GM12875 (cell line): Measurements from ENCODE around the gene GALNT9.

Experiments used
- H3K4me3 ChIP-seq: one replicate; pipeline ENCODE4 v1.5.1; 2011; ENCODE audit warnings: low read depth, low read length, control low read depth
- TF ChIP-seq, protein P1 (sequence below): IDR thresholded peaks from 2 replicates; pipeline ENCODE4 v1.5.1; 2011; ENCODE audit warnings: low read depth, mild to moderate bottlenecking, control low read depth, inconsistent platforms, low read length, moderate library complexity, borderline replicate concordance; ENCODE audit not compliant: insufficient read depth

The GALNT9 gene

DNA sequence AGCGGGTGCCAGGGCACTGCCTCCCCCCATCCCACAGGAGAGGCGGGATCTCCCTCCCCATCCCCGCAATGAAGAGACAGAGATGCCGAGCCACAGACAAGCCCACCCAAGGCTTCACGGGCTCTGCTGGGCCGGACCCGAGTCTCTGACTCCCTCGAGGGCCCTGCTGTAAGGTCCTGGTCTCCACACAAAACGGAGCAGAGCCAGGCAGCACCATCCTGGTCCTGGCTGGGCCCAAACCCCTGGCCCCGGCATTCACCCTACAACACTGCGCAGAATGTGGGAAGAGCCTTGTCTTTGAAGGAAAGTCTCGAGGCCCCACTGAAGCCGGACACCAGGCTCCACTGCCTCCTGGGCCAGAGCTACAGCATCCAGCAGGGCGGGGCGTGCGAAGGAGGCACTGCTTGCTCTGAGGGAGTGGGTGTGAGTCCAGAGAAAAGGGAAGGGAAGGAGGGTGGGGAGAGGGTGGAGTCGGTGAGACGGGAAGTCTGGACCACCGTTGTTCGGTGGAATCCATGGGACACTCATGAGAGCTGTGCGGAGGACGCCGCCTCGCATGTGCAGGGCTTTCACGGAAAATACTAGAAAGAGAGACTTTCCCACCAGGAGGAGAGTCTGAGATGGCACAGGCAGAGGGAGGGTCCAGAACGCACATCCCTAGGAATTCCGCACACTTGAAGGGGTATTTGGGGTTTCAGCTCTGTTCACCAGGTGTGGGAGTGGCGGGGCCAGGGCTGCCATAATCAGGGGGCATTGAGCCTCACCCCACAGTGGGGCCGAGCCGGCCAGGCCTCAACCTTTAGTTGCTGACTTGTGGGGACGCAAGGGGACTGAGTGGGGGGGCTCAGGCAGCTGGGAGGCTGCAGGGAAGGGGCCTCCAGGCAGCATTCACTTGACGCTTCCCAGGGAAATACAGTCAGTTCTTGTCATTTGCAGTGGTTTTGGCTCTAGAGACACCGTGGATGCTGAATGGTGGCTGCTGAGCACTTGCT, 36.8 kb downstream of the GALNT9 start:
- H3K4me3 ChIP-seq, result no peak overlapping the region
- TF ChIP-seq, protein P1, sequence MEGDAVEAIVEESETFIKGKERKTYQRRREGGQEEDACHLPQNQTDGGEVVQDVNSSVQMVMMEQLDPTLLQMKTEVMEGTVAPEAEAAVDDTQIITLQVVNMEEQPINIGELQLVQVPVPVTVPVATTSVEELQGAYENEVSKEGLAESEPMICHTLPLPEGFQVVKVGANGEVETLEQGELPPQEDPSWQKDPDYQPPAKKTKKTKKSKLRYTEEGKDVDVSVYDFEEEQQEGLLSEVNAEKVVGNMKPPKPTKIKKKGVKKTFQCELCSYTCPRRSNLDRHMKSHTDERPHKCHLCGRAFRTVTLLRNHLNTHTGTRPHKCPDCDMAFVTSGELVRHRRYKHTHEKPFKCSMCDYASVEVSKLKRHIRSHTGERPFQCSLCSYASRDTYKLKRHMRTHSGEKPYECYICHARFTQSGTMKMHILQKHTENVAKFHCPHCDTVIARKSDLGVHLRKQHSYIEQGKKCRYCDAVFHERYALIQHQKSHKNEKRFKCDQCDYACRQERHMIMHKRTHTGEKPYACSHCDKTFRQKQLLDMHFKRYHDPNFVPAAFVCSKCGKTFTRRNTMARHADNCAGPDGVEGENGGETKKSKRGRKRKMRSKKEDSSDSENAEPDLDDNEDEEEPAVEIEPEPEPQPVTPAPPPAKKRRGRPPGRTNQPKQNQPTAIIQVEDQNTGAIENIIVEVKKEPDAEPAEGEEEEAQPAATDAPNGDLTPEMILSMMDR, result no peak

DNA sequence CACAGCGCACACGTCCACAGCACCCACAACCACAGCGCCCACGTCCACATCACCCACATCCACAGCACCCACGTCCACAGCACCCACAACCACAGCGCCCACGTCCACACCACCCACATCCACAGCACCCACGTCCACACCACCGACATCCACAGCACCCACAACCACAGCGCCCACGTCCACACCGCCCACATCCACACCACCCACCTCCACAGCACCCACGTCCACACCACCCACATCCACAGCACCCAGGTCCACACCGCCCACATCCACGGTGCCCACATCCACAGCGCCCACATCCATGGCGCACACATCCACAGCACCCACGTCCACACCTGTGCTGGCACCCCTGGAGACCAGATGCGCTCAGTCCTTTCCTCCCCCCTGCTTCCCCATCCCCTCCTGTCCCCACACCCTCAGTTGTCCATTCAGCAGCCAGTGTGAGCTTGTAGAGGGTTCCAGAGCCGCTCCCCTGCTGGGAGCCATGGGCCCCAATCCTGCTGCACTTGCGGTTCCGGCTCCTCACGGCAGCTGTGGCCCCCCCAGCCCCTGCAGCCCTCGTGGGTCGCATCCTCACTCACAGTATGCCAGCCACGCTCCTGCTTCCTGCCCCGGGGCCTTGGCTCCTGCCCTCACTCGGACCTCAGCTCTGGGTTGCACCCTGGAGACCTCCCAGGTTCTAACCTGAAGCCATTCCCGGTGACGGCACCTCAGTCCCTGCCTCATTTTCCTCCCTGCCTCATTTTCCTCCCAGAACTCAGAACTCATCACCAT, 37.8 kb downstream of the GALNT9 start:
- no peak overlapping the region for H3K4me3 ChIP-seq
- TF ChIP-seq, protein P1, result no peak

DNA sequence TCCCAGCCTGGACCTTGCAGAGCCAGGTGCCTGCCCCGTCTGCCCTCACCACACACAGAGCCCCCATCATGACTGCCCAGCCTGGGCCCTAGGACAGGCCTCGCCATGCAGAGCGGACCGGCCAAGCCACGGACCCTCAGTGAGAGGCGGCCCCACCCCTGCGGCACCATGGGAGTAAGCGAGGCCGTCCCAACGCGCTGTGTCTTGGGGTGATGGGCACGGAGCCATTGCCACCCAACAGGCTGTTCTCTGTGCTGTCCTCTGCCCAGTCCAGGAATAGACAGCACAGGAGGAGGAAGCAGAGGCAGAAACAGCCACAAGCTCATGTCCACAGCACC, 39.2 kb downstream of the GALNT9 start:
- no peak overlapping the region for H3K4me3 ChIP-seq
- TF ChIP-seq, protein P1, result no peak

DNA sequence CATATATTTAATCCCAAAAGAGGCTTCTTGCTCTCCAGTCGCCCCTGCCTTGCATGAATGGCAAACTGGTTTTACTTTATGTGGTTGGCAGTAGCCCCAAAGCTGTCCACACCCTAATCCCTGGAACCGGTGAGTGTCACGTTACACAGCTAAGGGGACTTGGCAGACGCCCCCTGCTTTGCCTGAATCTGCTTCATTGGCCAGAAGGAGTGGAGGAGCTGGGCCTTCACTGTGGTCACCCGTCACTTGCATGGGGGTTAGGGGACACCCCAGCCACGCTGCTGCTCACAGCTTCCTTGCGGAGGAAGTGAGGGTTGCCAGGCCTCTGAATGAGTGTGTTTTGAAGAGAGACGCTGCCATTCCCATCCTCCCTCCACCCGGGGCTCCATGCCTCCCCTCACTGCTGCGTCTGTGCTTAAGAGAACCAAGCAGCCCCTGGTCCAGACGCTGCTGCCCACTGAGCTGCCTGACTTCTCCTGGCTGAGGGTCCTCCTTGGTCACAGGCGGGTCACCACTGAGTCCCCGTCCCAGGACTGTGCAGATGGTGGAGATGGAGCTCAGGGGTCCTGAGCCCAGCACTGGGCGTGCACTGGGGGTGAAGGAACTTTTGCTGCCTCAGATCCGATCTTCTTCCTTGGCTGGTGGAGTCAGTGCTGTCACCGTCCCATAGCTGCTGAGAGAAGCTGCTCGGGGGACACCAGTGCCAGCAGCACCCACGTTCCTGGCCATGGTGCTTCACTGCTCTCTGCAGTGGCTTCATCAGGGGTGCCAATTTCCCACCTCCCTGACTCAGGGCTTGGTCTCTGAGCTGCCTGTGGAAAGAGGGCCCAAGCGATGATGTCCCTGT, 39.8 kb downstream of the GALNT9 start:
- TF ChIP-seq, protein P1, result no peak
- no peak overlapping the region for H3K4me3 ChIP-seq

DNA sequence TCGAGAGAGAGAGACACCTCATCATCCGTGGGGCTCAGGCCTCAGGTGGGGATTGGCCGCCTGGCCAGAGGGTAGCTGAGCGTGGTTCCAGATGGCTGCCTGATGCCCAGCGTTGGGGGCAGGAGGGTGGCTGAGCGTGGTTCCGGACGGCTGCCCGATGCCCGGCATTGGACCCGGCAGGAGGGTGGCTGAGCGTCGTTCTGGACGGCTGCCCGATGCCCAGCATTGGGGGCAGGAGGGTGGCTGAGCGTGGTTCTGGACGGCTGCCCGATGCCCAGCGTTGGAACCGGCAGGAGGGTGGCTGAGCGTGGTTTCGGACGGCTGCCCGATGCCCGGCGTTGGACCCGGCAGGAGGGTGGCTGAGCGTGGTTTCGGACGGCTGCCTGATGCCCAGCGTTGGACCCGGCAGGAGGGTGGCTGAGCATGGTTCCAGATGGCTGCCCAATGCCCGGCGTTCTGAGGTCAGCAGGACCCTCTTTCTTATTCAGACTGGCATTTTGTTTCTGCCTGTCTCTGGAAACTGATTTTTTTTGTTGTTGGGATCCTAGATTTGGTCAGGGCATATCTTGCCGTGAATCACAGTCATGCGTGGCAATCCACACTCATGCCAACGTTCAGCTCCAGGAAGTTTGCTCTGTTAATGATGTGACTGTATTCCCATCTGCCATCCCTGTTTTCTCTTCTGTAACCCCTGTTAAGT, 40.7 kb downstream of the GALNT9 start:
- H3K4me3 ChIP-seq, result no peak overlapping the region
- TF ChIP-seq, protein P1, result no peak
